IMR-90 (cell line): Measurements from ENCODE around the gene SH3RF3.

Experiments
- CHD1 ChIP-seq: IDR thresholded peaks from 2 replicates; pipeline ENCODE4 v1.6.1; 2012; ENCODE audit warnings: low read depth, low read length, improper control_type of control experiment
- CTCF ChIP-seq: conservative IDR thresholded peaks from 2 replicates; pipeline ENCODE4 v1.5.1; 2012; ENCODE audit warnings: mild to moderate bottlenecking, low read depth, low read length, improper control_type of control experiment
- FOS ChIP-seq: fragments of 150-350 bp; IDR thresholded peaks from 2 replicates; pipeline ENCODE4 v1.6.1; 2016; ENCODE audit warnings: low read depth, low read length
- MAFK ChIP-seq: IDR thresholded peaks from 2 replicates; pipeline ENCODE4 v1.6.1; 2012; ENCODE audit warnings: low read depth, low read length, improper control_type of control experiment
- MAZ ChIP-seq: IDR thresholded peaks from 2 replicates; pipeline ENCODE4 v1.6.1; 2012; ENCODE audit warnings: low read depth, mild to moderate bottlenecking, low read length, improper control_type of control experiment, moderate library complexity, borderline replicate concordance
- POLR2A ChIP-seq: IDR thresholded peaks from 2 replicates; pipeline ENCODE4 v1.6.1; 2012; ENCODE audit warnings: mild to moderate bottlenecking, low read depth, low read length
- RAD21 ChIP-seq: IDR thresholded peaks from 2 replicates; pipeline ENCODE4 v1.6.1; 2012; ENCODE audit warnings: low read length, improper control_type of control experiment
- RCOR1 ChIP-seq: IDR thresholded peaks from 2 replicates; pipeline ENCODE4 v1.6.1; 2012; ENCODE audit warnings: mild to moderate bottlenecking, low read length, improper control_type of control experiment; ENCODE audit not compliant: insufficient replicate concordance
- RFX5 ChIP-seq: IDR thresholded peaks from 2 replicates; pipeline ENCODE4 v1.8.0; 2012; ENCODE audit warnings: low read depth, mild to moderate bottlenecking, low read length, moderate library complexity
- TF ChIP-seq, protein P1 (sequence below): fragments of 150-350 bp; IDR thresholded peaks from 2 replicates; pipeline ENCODE4 v1.6.1; 2016; ENCODE audit warnings: low read depth, mild to moderate bottlenecking, low read length, moderate library complexity, borderline replicate concordance

DNA sequence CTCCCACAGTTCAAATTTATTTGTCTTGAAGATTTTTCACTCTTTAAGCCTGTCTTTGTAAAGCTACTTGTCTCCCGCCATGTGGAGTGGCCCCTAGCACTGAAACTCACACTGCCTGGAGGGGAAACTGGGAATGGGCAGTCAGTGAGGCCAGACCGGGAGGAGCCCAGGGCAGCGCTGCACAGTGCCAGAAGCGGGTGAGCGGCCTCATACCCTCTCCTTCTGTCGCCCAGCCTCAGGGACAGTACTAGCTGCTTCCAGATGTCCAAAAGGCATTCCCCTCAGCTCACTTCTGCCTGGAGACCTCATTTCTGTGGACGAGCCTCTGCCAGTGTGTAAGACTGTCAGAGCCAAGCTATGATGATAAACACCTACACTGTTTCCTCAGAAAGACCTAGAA, 404.8 kb downstream of the SH3RF3 start:
- TF ChIP-seq, protein P1, sequence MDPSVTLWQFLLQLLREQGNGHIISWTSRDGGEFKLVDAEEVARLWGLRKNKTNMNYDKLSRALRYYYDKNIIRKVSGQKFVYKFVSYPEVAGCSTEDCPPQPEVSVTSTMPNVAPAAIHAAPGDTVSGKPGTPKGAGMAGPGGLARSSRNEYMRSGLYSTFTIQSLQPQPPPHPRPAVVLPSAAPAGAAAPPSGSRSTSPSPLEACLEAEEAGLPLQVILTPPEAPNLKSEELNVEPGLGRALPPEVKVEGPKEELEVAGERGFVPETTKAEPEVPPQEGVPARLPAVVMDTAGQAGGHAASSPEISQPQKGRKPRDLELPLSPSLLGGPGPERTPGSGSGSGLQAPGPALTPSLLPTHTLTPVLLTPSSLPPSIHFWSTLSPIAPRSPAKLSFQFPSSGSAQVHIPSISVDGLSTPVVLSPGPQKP = no peak
- TF ChIP-seq CTCF (no peak), RAD21 (no peak), MAFK (no peak), POLR2A (no peak), RFX5 (no peak), CHD1 (no peak), FOS (no peak), RCOR1 (no peak), MAZ (no peak)
